Measurements from ENCODE around the gene TACR2.
"Not testable (repeated sequence)": the region's sequence is repeated elsewhere in the genome, so short reads cannot be mapped to it uniquely, and the experiment has no call there.

Gene TACR2

GRCh38 chr10:69450395-69450794, 33.7 kb upstream of the TACR2 start:
- not testable (repeated sequence) for DNase-seq (ENCODE audit: low read depth in 2 of 2)

GRCh38 chr10:69449841-69450240, 33.1 kb upstream of the TACR2 start:
- DNase-seq (ENCODE audit: low read depth in 2 of 2), result peak; percentile 32 to 41

GRCh38 chr10:69446650-69447151, 30.0 kb upstream of the TACR2 start:
- DNase-seq (ENCODE audit: low read depth in 2 of 2), result no peak

DNA sequence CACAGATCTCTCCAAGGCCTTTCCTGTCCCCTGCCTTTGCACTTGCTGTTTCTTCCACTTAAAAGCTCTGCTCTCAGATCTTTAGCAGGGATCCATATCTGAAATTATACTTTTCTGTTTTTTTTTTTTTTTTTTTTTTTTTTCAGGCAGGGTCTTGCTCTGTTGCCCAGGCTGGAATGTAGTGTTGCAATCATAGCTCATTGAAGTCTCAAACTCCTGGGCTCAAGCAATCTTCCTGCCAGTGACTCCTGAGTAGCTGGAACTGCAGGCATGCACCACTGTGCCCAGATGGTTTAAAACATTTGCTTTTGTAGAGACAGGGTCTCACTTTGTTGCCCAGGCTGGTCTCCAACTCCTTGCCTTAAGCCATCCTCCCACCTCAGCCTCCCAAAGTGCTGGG, 29.5 kb upstream of the TACR2 start:
- no peak for DNase-seq (ENCODE audit: low read depth in 2 of 2)

- DNase-seq (ENCODE audit: low read depth in 2 of 2), result no peak
These were observed 28.3 kb upstream of the TACR2 start for GRCh38 chr10:69445041-69445440.

DNA sequence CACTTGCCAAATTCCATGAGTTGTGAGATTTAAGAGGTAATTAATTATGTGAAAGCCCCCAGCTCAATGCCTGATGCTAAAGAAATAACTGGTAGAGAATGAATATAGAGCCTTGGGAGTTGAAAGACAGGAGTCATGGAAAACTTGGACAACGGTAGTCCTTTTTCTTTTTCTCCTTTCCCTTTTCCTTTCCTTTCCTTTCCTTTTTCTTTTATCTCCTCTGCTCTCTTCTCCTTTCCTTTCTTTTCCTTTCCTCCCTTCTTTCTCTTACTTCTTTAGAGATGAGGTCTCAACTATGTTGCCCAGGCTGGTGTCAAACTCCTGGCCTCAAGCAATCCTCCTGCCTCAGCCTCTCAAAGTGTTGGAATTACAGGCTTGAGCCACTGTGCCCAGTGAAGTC, 26.6 kb upstream of the TACR2 start:
- no peak for DNase-seq (ENCODE audit: low read depth in 2 of 2)

DNA sequence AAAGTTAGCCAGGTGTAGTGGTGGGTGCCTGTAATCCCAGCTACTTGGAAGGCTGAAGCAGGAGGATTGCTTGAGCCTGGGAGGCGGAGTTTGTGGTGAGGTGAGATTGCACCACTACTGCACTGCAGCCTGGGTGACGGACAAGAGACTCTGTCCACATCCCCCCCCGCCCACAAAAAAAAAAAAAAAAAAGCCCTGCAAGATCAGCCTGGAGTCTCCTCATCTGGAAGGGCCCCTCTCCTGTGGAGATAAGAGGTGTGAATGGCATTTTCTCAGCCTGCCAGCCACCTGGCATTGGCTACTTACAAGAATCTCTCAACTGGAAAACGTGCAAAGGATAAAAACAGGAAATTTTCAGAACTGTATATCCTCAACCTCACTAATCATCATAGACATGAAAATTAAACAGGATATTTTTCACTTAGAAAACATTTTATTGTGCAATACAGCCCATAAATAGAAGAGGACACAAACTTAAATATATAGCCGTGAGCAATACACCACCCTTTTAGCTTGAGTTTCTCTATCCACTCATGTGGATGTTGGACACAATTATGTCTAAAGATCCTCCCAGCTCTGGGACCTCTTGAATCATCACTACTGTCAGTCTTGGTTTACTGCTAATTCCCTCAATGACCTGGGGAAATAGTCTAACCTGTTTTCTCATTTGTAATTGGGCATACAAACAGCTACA, 23.2 kb upstream of the TACR2 start:
- no peak for DNase-seq (ENCODE audit: low read depth in 2 of 2)

- DNase-seq (ENCODE audit: low read depth in 2 of 2), result no peak
These were observed 22.6 kb upstream of the TACR2 start for GRCh38 chr10:69439350-69439739.

GRCh38 chr10:69438536-69439349, 22.0 kb upstream of the TACR2 start:
- DNase-seq (ENCODE audit: low read depth in 2 of 2), result no peak

DNA sequence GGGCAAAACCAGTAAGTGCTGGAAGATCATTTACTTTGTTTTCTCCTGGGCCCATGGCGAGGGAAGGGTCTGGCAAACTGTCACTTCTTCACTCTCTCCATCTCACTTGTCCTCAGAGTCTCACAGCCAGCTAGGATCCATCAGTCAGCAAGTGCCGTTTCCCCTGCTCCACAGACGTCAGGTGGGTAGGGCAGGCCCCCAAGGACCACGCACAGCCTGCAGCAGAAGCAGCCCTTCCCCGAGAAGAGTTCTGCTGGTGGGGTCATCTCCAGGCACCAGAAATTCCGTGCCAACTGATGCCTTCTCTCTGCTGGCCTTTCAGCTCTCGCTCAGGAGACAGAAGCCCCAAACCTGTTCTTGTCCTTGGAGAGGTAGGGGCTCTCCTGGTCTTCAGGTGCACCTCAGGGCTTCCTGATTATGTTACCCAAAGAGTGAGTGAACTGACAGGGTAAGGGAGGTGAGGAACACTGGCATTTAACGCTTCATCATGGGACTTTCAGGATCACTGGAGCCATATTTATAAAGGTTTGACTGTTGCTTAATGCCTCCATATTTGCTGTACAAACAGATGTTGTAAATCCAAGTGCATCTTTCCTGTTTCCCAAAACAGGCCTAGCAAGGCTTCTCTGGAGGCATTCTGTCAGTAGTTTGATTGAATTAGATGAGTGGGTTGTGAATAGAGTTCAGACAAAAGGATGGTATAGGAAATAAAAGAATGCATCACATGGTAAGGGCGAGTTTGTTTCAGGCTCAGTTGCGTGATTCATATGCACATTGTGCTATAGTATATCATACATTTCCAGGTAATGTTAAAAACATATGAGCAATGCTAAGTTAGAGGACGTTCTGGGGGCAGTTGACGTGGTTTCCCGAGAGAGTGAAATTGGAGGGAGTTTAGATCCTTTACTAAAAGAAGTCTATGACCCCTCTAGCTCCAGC, 20.9 kb upstream of the TACR2 start:
- DNase-seq (ENCODE audit: low read depth in 2 of 2), result no peak

DNA sequence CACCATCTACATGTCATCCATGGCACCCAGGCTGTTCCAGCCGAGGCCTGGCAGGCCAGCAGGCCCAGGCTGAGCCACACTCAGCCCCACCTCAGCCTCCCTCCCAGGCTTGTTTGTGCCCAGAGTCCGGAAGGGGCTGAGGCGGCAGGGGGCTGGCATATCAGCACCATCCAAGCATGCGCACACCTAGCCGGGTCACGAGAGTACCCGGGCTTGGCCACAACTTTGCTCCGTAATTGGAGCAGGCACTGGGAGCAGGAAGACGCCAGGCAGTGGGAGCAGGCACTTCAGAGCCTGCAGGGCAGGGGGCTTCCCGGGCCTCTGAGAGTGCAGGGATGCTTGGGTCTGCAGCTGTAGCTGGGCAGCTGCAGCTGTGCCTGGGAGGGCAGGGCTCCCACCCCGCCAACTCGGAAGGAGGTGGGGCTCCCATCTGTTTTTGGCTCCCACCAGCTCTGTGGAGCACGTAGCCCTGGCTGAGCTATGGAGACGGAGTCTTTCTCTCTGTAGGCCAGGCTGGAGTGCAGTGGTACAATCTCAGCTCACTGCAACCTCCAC, 19.3 kb upstream of the TACR2 start:
- no peak for DNase-seq (ENCODE audit: low read depth in 2 of 2)

- DNase-seq (ENCODE audit: low read depth in 2 of 2), result no peak
These were observed 18.2 kb upstream of the TACR2 start for GRCh38 chr10:69434926-69435325.

GRCh38 chr10:69434169-69434568, 17.5 kb upstream of the TACR2 start:
- DNase-seq (ENCODE audit: low read depth in 2 of 2), result no peak

GRCh38 chr10:69428165-69428564, 11.4 kb upstream of the TACR2 start:
- DNase-seq (ENCODE audit: low read depth in 2 of 2), result no peak

DNA sequence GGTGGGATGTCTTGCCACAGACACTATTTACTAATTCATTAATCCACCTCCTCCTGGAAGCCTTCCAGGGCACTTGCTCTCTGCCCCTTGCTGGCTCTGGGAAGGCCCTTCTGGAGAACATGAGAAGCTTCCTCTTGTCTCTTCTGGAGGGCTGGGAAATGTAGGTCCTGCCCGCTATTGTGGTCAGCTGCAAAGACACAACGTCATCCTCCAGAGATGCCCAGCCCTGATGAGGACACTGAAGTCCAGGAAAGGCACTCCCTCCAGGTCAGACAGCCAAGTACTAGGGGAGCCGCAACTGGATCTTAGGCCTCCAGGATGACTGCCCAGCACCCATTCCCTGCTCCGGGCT, 9.6 kb upstream of the TACR2 start:
- DNase-seq (ENCODE audit: low read depth in 2 of 2), result no peak

DNA sequence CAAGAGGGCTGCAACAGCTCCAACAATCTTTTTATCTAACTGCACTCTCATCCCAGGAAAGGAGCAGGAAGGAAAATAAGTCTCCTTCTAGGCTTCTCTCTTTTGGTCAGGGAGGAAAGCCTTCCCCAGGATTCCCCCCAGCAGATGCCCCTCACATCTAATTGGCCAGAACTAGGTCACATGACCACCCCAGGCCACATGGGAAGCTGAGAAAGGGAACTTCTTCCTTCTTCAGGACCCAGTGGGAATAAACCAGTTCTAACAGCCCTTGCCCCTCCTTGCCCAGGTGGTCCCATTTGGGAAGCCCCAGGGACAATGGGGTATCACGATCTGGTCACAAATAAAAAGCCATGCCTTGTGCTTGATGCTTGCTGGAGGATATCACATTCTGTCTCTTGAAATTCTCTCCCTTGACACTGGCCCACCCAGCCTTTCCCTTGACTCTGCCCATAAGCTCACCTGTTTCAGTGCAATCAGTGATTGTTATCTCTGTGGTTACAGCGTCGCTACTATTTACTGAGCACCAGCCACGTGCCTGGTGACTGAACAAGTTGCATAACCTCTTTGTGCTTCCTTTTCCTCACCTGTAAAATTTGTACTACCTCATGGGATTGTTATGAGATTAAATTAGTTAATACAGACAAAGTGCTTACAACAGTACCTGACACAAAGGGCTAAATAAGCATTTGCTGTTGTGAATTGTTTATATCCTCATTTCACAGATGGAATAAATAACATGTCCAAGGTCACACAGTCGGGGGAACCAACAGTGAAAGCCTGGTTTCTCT, 9.0 kb upstream of the TACR2 start:
- no peak for DNase-seq (ENCODE audit: low read depth in 2 of 2)

DNA sequence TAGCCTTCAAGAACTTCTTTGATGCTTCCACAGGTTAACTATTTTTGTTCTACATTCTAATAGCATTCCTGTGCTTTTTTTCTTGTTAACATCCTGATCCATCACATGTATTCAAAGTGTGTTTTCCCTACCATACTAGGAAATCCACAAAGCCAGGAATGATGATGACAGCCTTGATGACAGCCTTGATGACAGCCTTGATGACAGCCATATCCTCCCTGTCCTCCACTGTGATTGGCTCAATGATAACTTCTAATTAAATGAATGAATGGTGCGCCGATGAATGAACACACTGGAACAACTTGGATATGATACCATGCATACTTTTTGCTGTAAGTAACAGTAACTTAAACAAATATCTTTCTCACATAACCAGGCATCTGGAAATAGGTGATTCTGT, 8.3 kb upstream of the TACR2 start:
- no peak for DNase-seq (ENCODE audit: low read depth in 2 of 2)

- DNase-seq (ENCODE audit: low read depth in 2 of 2), result no peak
These were observed 6.0 kb upstream of the TACR2 start for GRCh38 chr10:69422676-69423075.

- DNase-seq (ENCODE audit: low read depth in 2 of 2), result no peak
These were observed 5.0 kb upstream of the TACR2 start for GRCh38 chr10:69421611-69422308.

GRCh38 chr10:69419744-69420126, 3.0 kb upstream of the TACR2 start:
- no peak for DNase-seq (ENCODE audit: low read depth in 2 of 2)

All from stimulated activated CD4-positive, alpha-beta T cell treated with anti-CD3 and anti-CD28 coated beads, Interleukin-4, amount 100 ng/mL, for 48 hours (primary cell).